ENCODE results near the gene TIMM22. TPM values are rescaled to one million over a fixed set of nuclear protein-coding genes. Genes with fewer than 3 reads are reported as not detected.

TIMM22 gene
- total and polyA plus RNA-seq, 2 of the 13 experiments (the other 11 are each of a cell fraction or from before 2014, with no cell fraction given): 6.2 to 15.5 TPM

GRCh38 chr17:1036845-1037237 is 39.9 kb downstream of the TIMM22 start:
- Histone ChIP-seq H3K4me2 (ENCODE audit: low read depth, low read length) (no peak overlapping the region), H3K4me1 (ENCODE audit: insufficient read depth, low read length) (peaks cover 19% of the 10 kb centered on the region), H4K20me1 (ENCODE audit: insufficient read depth, low read length) (no peaks in the 10 kb centered on the region), H2AFZ (ENCODE audit: low read length) (no peak overlapping the region), H3K36me3 (replicated peaks in 1 of 2; ENCODE audit: control insufficient read depth in 1 of 2, insufficient read depth in 2 of 2, low read length in 2 of 2) (0 out of 5 replicates have a peak, but pooled peaks cover 0 to 1% of the 10 kb centered on the region in 2 experiments), H3K27me3 (ENCODE audit: control insufficient read depth in 1 of 2, insufficient read depth in 2 of 2, low read length in 2 of 2) (no peaks in the 10 kb centered on the region), H3K4me3 (replicated peaks in 1 of 3; ENCODE audit: insufficient read depth in 1 of 3, low read depth in 2 of 3, low read length in 3 of 3) (no peak overlapping the region), H3K79me2 (ENCODE audit: insufficient read depth, low read length) (no peaks in the 10 kb centered on the region), H3K27ac (ENCODE audit: extremely low read length, insufficient read depth, low read length) (no peak overlapping the region), H3K9me3 (ENCODE audit: low read length) (no peaks in the 10 kb centered on the region), H3K9ac (ENCODE audit: insufficient read depth, low read depth, low read length) (no peak overlapping the region)
- TF ChIP-seq FOXA3 (CRISPR knock-in tag; IDR thresholded peaks at IDR 0.05): no peak
- no peak for TF ChIP-seq ZNF672 (CRISPR knock-in tag; IDR thresholded peaks at IDR 0.05)
- FAIRE-seq (no peak), ATAC-seq (no peak), DNase-seq (ENCODE audit: low spot score) (no peak)
- CTCF ChIA-PET (ENCODE audit: low intra/inter-chr PET ratio, low total read pairs): no interaction called here
- 81% methylated on average over 2 of the region's 2 CpGs for WGBS (ENCODE audit: low lambda C conversion rate)
- POLR2A ChIA-PET: no interaction called here
- no TSS peak for BruUV-seq (replicated peaks)
- intact Hi-C loops (cut with micrococcal nuclease; ENCODE audit: unreplicated experiment) (no loop called here), in situ Hi-C loops (cut with HindIII; ENCODE audit: extremely low pct_ligation_motif_present, low pct_unique_long_range_greater_than_20kb) (no loop called here)

GRCh38 chr17:1037238-1037879 is 40.4 kb downstream of the TIMM22 start:
- FAIRE-seq (no peak), ATAC-seq (no peak), DNase-seq (ENCODE audit: low spot score) (no peak)
- in situ Hi-C loops (cut with HindIII; ENCODE audit: extremely low pct_ligation_motif_present, low pct_unique_long_range_greater_than_20kb) (no loop called here), intact Hi-C loops (cut with micrococcal nuclease; ENCODE audit: unreplicated experiment) (no loop called here)
- BruUV-seq (replicated peaks): no TSS peak
- Histone ChIP-seq H3K27ac (ENCODE audit: extremely low read length, insufficient read depth, low read length) (no peak overlapping the region), H3K79me2 (ENCODE audit: insufficient read depth, low read length) (no peaks in the 10 kb centered on the region), H2AFZ (ENCODE audit: low read length) (no peak overlapping the region), H4K20me1 (ENCODE audit: insufficient read depth, low read length) (no peaks in the 10 kb centered on the region), H3K4me3 (replicated peaks in 1 of 3; ENCODE audit: insufficient read depth in 1 of 3, low read depth in 2 of 3, low read length in 3 of 3) (no peak overlapping the region), H3K27me3 (ENCODE audit: control insufficient read depth in 1 of 2, insufficient read depth in 2 of 2, low read length in 2 of 2) (no peaks in the 10 kb centered on the region), H3K4me2 (ENCODE audit: low read depth, low read length) (no peak overlapping the region), H3K9me3 (ENCODE audit: low read length) (no peaks in the 10 kb centered on the region), H3K4me1 (ENCODE audit: insufficient read depth, low read length) (peaks cover 19% of the 10 kb centered on the region), H3K9ac (ENCODE audit: insufficient read depth, low read depth, low read length) (no peak overlapping the region), H3K36me3 (replicated peaks in 1 of 2; ENCODE audit: control insufficient read depth in 1 of 2, insufficient read depth in 2 of 2, low read length in 2 of 2) (peaks cover 0 to 1% of the 10 kb centered on the region in 2 experiments; a peak in 1 of 5 replicates)
- 65% methylated on average over 11 of the region's 19 CpGs for WGBS (ENCODE audit: low lambda C conversion rate)
- ChIA-PET POLR2A (no interaction called here), CTCF (ENCODE audit: low intra/inter-chr PET ratio, low total read pairs) (no interaction called here)
- no peak for TF ChIP-seq ZNF317 (CRISPR knock-in tag; IDR thresholded peaks at IDR 0.05)
- TF ChIP-seq MXD1 (CRISPR knock-in tag; IDR thresholded peaks at IDR 0.05): no peak
- TF ChIP-seq TOE1 (CRISPR knock-in tag; IDR thresholded peaks at IDR 0.05): no peak
- no peak for TF ChIP-seq BHLHE40 (IDR thresholded peaks at IDR 0.05; ENCODE audit: low read length)
- TF ChIP-seq KAT7 (CRISPR knock-in tag; IDR thresholded peaks at IDR 0.05; ENCODE audit: borderline replicate concordance): no peak
- no peak for TF ChIP-seq ZNF124 (CRISPR knock-in tag; IDR thresholded peaks at IDR 0.05)
- no peak for TF ChIP-seq TEAD3 (CRISPR knock-in tag; optimal IDR thresholded peaks at IDR 0.05; ENCODE audit: borderline replicate concordance)
- no peak for TF ChIP-seq GMEB2 (CRISPR knock-in tag; IDR thresholded peaks at IDR 0.05; ENCODE audit: low read depth)
- TF ChIP-seq HNF1A (IDR thresholded peaks at IDR 0.05; ENCODE audit: low read depth): no peak
- TF ChIP-seq HNF1A (CRISPR knock-in tag; IDR thresholded peaks at IDR 0.05; ENCODE audit: borderline replicate concordance): no peak
- no peak for TF ChIP-seq MYNN (CRISPR knock-in tag; IDR thresholded peaks at IDR 0.05; ENCODE audit: low read depth)
